Measurements from ENCODE around the gene VN1R4. TPM values are rescaled to one million over a fixed set of nuclear protein-coding genes. Genes with fewer than 3 reads are reported as not detected.
"Not testable (repeated sequence)": the region's sequence is repeated elsewhere in the genome, so short reads cannot be mapped to it uniquely, and the experiment has no call there.

The VN1R4 gene
- total RNA-seq: not detected

GRCh38 chr19:53267623-53268022, at the start of gene VN1R4:
VN1R4 (minus strand) TSS chr19:53267723; CDS start chr19:53267665, 58 bp downstream.
- DNase-seq (ENCODE audit: low spot score); H3K27me3 ChIP-seq (replicated peaks; ENCODE audit: insufficient read depth); intact Hi-C loops (cut with DNase I); H3K9me3 ChIP-seq; H3K4me3 ChIP-seq; H3K4me1 ChIP-seq (replicated peaks); H3K27ac ChIP-seq; H3K36me3 ChIP-seq: not testable (repeated sequence)
- 70% methylated on average over 4 of the region's 5 CpGs for WGBS

GRCh38 chr19:53311897-53312296, 44.4 kb upstream of the VN1R4 start:
- no peak for DNase-seq (ENCODE audit: low spot score)
- H3K4me1 ChIP-seq (replicated peaks): no peaks in the 10 kb centered on the region
- no peak overlapping the region for H3K27ac ChIP-seq
- no peaks in the 10 kb centered on the region for H3K9me3 ChIP-seq
- no peak overlapping the region for H3K4me3 ChIP-seq
- TF ChIP-seq CTCF (IDR thresholded peaks at IDR 0.05): no peak
- TF ChIP-seq POLR2AphosphoS5 (IDR thresholded peaks at IDR 0.05): no peak
- no peak for TF ChIP-seq POLR2A (IDR thresholded peaks at IDR 0.05)
- peaks cover 2% of the 10 kb centered on the region for H3K27me3 ChIP-seq (replicated peaks; ENCODE audit: insufficient read depth)
- WGBS: 64% methylated on average over 12 of the region's 12 CpGs
- intact Hi-C loops (cut with DNase I): no loop called here
- no peaks in the 10 kb centered on the region for H3K36me3 ChIP-seq

DNA sequence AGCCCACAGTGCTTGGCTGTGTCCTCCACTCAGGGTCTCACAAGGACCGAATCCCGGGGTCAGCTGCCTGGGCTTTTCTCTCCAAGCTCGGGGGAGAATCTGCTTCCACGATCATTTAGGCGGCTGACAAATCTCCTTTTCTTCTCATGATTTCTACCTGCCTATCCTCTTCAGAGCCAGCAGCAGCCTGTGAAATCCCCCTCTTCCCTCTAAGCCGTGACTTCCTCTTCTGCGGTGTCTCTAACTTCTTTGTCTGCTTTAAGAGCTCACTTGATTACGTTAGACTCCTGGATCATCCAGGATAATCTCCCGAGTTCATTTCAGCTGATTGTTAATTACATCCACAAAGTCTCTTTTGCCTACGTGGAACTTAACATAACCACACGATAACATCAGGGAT, 43.5 kb upstream of the VN1R4 start:
- Histone ChIP-seq H3K4me3 (no peak overlapping the region), H3K27ac (no peak overlapping the region), H3K36me3 (no peaks in the 10 kb centered on the region), H3K4me1 (replicated peaks) (no peaks in the 10 kb centered on the region), H3K9me3 (no peaks in the 10 kb centered on the region), H3K27me3 (replicated peaks; ENCODE audit: insufficient read depth) (peaks cover 2% of the 10 kb centered on the region)
- DNase-seq (ENCODE audit: low spot score): no peak
- TF ChIP-seq POLR2A (IDR thresholded peaks at IDR 0.05) (no peak), CTCF (IDR thresholded peaks at IDR 0.05) (no peak), POLR2AphosphoS5 (IDR thresholded peaks at IDR 0.05) (no peak)
- 40% methylated on average over 11 of the region's 11 CpGs for WGBS
- intact Hi-C loops (cut with DNase I): no loop called here

DNA sequence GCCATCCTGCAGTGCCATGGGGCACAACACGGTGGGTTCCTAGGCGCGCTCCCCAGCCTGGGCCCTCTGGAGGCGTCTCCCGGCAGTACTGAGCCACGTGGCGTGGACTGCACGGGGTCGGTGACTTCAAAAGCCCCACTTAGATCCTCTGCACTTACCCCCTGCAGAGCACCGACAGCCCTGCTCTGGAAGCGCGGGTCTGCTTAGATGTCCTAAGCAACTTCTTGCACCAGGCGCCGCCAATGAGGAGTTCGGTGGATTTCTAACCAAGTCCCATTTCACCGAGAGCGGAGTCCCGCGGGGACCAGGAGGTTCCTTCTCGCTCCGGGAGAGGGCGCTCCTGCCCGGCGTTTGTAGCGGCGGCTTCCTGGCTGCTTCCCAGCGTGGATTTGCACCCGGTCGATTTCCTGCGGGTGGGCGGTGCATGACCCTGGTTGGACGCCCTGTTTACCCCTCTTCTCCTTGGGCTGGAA, 40.9 kb upstream of the VN1R4 start:
- 4% methylated on average over 32 of the region's 32 CpGs for WGBS
- TF ChIP-seq POLR2AphosphoS5 (IDR thresholded peaks at IDR 0.05) (no peak), POLR2A (IDR thresholded peaks at IDR 0.05) (no peak), CTCF (IDR thresholded peaks at IDR 0.05) (peak in 3 of 4 experiments; percentile 38 to 54 (median 45))
- intact Hi-C loops (cut with DNase I): no loop called here
- Histone ChIP-seq H3K27me3 (replicated peaks; ENCODE audit: insufficient read depth) (peaks cover 2% of the 10 kb centered on the region), H3K9me3 (no peaks in the 10 kb centered on the region), H3K4me3 (no peak overlapping the region), H3K4me1 (replicated peaks) (no peaks in the 10 kb centered on the region), H3K27ac (no peak overlapping the region), H3K36me3 (no peaks in the 10 kb centered on the region)
- peak; percentile 9 for DNase-seq (ENCODE audit: low spot score)

DNA sequence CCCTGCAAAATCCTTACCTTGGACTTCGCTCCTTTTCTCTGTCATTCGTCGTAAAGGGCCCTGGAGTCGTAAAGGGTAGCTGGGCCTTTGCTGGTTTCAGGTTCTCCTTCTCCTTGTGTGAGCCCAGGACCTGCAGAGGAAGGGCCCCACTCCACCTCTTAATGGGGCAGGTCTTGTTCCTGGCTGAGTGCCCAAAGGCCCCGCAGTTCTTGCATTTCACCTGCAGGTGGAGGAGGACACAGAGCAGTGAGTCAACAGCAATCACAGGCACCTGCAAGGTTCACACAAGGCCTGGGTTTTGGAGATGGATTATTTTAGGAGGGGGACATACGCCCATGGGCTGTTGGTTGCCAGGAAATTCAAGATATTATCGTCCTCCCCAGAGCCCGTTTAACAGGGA, 33.8 kb upstream of the VN1R4 start:
- intact Hi-C loops (cut with DNase I): not testable (repeated sequence)
- no CpG with 5 or more reads among the region's 8 CpGs for whole genome bisulfite sequencing

DNA sequence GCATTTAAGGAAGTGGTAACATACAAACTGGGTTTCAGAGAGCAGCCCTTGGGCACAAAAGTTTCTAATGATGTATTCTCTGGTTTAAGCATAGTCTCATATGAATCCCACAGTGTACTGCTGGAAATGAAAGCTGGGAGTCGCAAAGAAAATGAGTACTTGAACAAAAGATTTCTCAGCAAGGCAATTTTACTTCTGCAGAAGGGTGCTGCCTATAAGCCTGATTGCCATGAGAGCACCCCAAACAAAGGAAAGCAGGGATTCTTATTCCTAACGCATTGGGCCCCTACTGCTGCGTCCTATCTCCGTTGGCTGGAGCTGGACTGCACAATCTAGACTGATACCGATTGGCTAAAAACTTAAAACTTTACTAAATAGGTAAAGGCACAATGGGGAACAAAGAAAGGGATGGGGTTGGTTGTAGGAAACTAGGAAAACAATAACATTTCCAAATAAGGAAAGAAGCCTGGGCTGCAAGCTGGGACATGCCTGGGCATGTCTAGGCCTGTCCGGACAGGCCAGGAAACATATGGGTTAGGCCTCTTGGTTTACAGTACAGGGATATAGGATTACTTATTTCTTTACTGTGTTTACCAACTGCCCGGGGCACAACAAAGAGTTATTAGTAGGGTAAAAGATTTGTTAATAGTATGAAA, 27.4 kb upstream of the VN1R4 start:
- no peak for TF ChIP-seq POLR2A (IDR thresholded peaks at IDR 0.05)
- no peak for TF ChIP-seq CTCF (IDR thresholded peaks at IDR 0.05)
- TF ChIP-seq POLR2AphosphoS5 (IDR thresholded peaks at IDR 0.05): no peak
- no peak overlapping the region for H3K27ac ChIP-seq
- no peaks in the 10 kb centered on the region for H3K27me3 ChIP-seq (replicated peaks; ENCODE audit: insufficient read depth)
- no peaks in the 10 kb centered on the region for H3K4me1 ChIP-seq (replicated peaks)
- DNase-seq (ENCODE audit: low spot score): no peak
- H3K36me3 ChIP-seq: no peaks in the 10 kb centered on the region
- intact Hi-C loops (cut with DNase I): no loop called here
- no peaks in the 10 kb centered on the region for H3K9me3 ChIP-seq
- 73% methylated on average over 7 of the region's 7 CpGs for WGBS
- H3K4me3 ChIP-seq: no peak overlapping the region

More for the DNA sequence above, 33.8 kb upstream of the VN1R4 start:
- H3K9me3 ChIP-seq; DNase-seq (ENCODE audit: low spot score); H3K36me3 ChIP-seq; H3K4me1 ChIP-seq (replicated peaks); H3K27ac ChIP-seq; H3K27me3 ChIP-seq (replicated peaks; ENCODE audit: insufficient read depth); H3K4me3 ChIP-seq: not testable (repeated sequence)

All from prostate gland (tissue), 2 donors.